ENCODE results near the gene FAM25G. TPM values are rescaled to one million over a fixed set of nuclear protein-coding genes. Genes with fewer than 3 reads are reported as not detected.

Gene FAM25G
- total RNA-seq, 1 experiment from 2014 or later = not detected

DNA sequence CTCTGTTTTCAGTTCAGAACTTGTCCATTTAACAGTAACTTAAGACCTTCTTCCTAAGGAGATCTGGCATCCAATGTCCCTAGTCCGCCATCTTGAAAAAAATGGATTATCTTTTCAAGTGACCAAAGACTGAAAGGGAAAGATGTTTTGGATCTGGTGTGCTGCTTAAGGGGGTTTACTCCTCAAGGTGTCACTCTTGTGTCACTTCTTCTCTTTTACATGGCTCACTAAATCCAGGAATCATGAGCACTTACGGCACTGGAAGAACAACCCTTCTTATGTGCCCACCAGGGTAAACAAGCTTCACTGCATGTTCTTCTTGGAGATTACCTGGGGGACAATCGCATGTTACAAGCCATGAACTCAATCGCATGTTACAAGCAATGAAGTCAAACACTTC, 51.3 kb downstream of the FAM25G start:
- TF ChIP-seq EZH2 (IDR thresholded peaks at IDR 0.05; ENCODE audit: borderline replicate concordance, low read depth, low read length, poor library complexity, severe bottlenecking) (no peak), CTCF (conservative IDR thresholded peaks at IDR 0.05; ENCODE audit: low read depth, low read length) (no peak)
- ChIA-PET POLR2A (ENCODE audit: low non-redundant PET) (no interaction called here), CTCF (no interaction called here)
- no peaks in the 10 kb centered on the region for H3K36me3 ChIP-seq (ENCODE audit: insufficient read depth, low read length, poor library complexity, severe bottlenecking)
- no peak for DNase-seq (ENCODE audit: low spot score)
- intact Hi-C loops (cut with micrococcal nuclease; ENCODE audit: unreplicated experiment) = no loop called here
- BruUV-seq (replicated peaks) = no TSS peak
- no peak overlapping the region for H3K27ac ChIP-seq (ENCODE audit: low read depth, low read length, poor library complexity, severe bottlenecking)
- H3K27me3 ChIP-seq (replicated peaks; ENCODE audit: insufficient read depth, low read depth, low read length, poor library complexity) = peaks cover 3% of the 10 kb centered on the region
- no peaks in the 10 kb centered on the region for H3K9me3 ChIP-seq (ENCODE audit: low read depth, low read length, poor library complexity, severe bottlenecking)
- no peaks in the 10 kb centered on the region for H3K4me1 ChIP-seq (ENCODE audit: insufficient read depth, low read length, poor library complexity, severe bottlenecking)
- H3K4me3 ChIP-seq (ENCODE audit: low read depth, low read length, poor library complexity, severe bottlenecking) = no peak overlapping the region

DNA sequence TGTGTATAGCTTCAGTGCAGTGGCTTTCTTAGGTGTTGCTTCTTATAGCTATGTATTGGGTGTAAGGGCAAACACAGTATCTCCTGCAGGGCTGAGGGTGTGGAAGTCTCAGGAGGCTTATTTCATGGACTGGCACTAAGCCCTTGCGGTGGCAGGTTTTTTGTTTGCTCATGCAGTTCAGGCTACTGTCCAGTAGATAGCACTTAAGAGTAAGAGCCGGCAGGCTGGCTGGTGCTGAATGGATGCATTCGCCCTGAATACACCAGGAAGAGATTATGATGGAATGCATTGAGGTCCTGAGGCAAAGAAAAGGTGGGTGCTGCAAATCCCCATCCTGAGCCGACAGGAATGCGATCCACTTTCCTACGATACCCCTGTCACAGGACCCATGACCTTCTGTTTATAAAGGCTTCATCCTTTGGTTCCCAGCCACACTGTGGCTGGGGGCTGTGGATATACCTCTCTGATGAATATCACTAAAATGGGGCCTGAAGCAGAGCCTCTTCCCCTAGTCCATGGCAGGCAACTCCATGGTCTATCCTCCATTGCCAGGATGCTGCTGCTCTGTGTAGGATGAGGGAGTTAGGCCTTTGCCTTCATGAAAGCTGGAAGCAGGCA, 52.5 kb downstream of the FAM25G start:
- ChIA-PET CTCF (no interaction called here), POLR2A (ENCODE audit: low non-redundant PET) (no interaction called here)
- Histone ChIP-seq H3K27ac (ENCODE audit: low read depth, low read length, poor library complexity, severe bottlenecking) (no peak overlapping the region), H3K4me1 (ENCODE audit: insufficient read depth, low read length, poor library complexity, severe bottlenecking) (no peaks in the 10 kb centered on the region), H3K9me3 (ENCODE audit: low read depth, low read length, poor library complexity, severe bottlenecking) (no peaks in the 10 kb centered on the region), H3K36me3 (ENCODE audit: insufficient read depth, low read length, poor library complexity, severe bottlenecking) (no peaks in the 10 kb centered on the region), H3K4me3 (ENCODE audit: low read depth, low read length, poor library complexity, severe bottlenecking) (no peak overlapping the region), H3K27me3 (replicated peaks; ENCODE audit: insufficient read depth, low read depth, low read length, poor library complexity) (peaks cover 3% of the 10 kb centered on the region)
- TF ChIP-seq CTCF (conservative IDR thresholded peaks at IDR 0.05; ENCODE audit: low read depth, low read length) = peak; percentile 33
- TF ChIP-seq EZH2 (IDR thresholded peaks at IDR 0.05; ENCODE audit: borderline replicate concordance, low read depth, low read length, poor library complexity, severe bottlenecking) = no peak
- intact Hi-C loops (cut with micrococcal nuclease; ENCODE audit: unreplicated experiment) = no loop called here
- peak; percentile 42 for DNase-seq (ENCODE audit: low spot score)
- no TSS peak for BruUV-seq (replicated peaks)

Other genes with a start within 250 kb of the FAM25G start
- 0.45 and 0.52 TPM in 2 replicates for gene GDF10, start 191.5 kb downstream of the FAM25G start, total RNA-seq (2021)
- not detected in 2 replicates for gene GDF2, start 169.2 kb downstream of the FAM25G start, total RNA-seq (2021)
- not detected in 2 replicates for gene RBP3, start 143.3 kb downstream of the FAM25G start, total RNA-seq (2021)
- gene ZNF488, start 107.4 kb downstream of the FAM25G start, total RNA-seq (2021) = 0.09 TPM in 2 replicates
- not detected in 2 replicates for gene ANXA8, start 7.6 kb downstream of the FAM25G start, total RNA-seq (2021)
- gene AGAP9, start 31.9 kb upstream of the FAM25G start, total RNA-seq (2021) = 9.5 and 11.7 TPM in 2 replicates

All from A673 (cell line).